Cardiac fibroblast (primary cell): ENCODE data around the gene CCR9.
A peak's percentile ranks its signal among the peaks of the same experiment; 100 is the strongest.

ENCODE experiments used
- DNase-seq, 2 donors: peaks; one replicate each; pipeline versions ENCODE4 v3.0.0 to v3.0.0-alpha.2; 2010; ENCODE audit warnings: low read depth in 2 of 2
- H3K4me3 ChIP-seq, 2 donors: replicated peaks in 1 of 2; 1 replicate in 1 of 2; 2 replicates in 1 of 2; pipeline ENCODE4 v1.5.1; 2011; ENCODE audit warnings: low read depth in 2 of 2, low read length in 2 of 2, mild to moderate bottlenecking in 2 of 2, moderate library complexity in 1 of 2
- TF ChIP-seq, protein P1 (sequence below): IDR thresholded peaks from one replicate; pipeline ENCODE4 v1.5.1; 2011; ENCODE audit warnings: low read depth, mild to moderate bottlenecking, low read length, inconsistent platforms

The CCR9 gene

GRCh38 chr3:45885979-45886705 lies at the start of gene CCR9:
CCR9 (plus strand) TSS chr3:45886543; CDS start chr3:45894934, 8,391 bp downstream.
- H3K4me3 ChIP-seq, result no peak within 1 kb of the TSS
- TF ChIP-seq, protein P1, sequence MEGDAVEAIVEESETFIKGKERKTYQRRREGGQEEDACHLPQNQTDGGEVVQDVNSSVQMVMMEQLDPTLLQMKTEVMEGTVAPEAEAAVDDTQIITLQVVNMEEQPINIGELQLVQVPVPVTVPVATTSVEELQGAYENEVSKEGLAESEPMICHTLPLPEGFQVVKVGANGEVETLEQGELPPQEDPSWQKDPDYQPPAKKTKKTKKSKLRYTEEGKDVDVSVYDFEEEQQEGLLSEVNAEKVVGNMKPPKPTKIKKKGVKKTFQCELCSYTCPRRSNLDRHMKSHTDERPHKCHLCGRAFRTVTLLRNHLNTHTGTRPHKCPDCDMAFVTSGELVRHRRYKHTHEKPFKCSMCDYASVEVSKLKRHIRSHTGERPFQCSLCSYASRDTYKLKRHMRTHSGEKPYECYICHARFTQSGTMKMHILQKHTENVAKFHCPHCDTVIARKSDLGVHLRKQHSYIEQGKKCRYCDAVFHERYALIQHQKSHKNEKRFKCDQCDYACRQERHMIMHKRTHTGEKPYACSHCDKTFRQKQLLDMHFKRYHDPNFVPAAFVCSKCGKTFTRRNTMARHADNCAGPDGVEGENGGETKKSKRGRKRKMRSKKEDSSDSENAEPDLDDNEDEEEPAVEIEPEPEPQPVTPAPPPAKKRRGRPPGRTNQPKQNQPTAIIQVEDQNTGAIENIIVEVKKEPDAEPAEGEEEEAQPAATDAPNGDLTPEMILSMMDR, result no peak
- no peak for DNase-seq

DNA sequence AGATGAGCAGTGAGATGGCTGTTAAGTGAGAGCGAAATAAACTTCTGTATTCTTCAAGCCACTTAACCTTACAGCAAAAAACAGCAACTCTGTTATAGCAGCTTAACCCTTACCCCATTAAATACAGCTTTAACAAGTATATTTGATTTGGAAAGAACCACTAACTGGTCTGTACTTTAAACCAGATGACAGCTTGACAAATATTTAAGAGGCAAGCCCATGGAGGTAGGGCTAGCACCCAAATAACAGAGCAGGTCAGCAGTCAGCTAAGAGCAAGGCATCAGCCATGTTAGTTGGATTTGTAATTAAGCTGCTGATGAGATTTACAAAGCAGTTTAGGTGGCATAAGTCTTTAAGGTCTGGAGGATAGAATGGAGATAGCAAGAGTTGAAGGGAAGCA lies 47.9 kb upstream of the CCR9 start:
- H3K4me3 ChIP-seq, result no peak overlapping the region
- TF ChIP-seq, protein P1, result no peak
- DNase-seq, result no peak

GRCh38 chr3:45841420-45841756 lies 45.0 kb upstream of the CCR9 start:
- TF ChIP-seq, protein P1, result no peak
- peak; percentile 27 to 36 for DNase-seq
- peak overlapping the region; percentile 83 to 94 for H3K4me3 ChIP-seq

- TF ChIP-seq, protein P1, result no peak
- DNase-seq, result peak; percentile 98 to 99
Observed at GRCh38 chr3:45841757-45842491, 44.4 kb upstream of the CCR9 start, which contains the start of gene LZTFL1. LZTFL1 (minus strand) TSS chr3:45842119; CDS start chr3:45841991, 128 bp downstream.

GRCh38 chr3:45842851-45843625 lies 43.3 kb upstream of the CCR9 start:
- DNase-seq, result no peak
- TF ChIP-seq, protein P1, result no peak
- H3K4me3 ChIP-seq, result no peak overlapping the region

More at GRCh38 chr3:45841757-45842491, 44.4 kb upstream of the CCR9 start, which contains the start of gene LZTFL1:
- H3K4me3 ChIP-seq, result peak within 1 kb of the TSS; percentile 83 to 94

GRCh38 chr3:45844616-45845015 lies 41.7 kb upstream of the CCR9 start:
- no peak overlapping the region for H3K4me3 ChIP-seq
- DNase-seq, result no peak
- TF ChIP-seq, protein P1, result no peak
